ENCODE data around the gene VPS37B.

VPS37B gene

GRCh38 chr12:122886851-122887818 is 8.8 kb downstream of the VPS37B start (continued):
- TF ChIP-seq ZSCAN23 (tag by site-specific recombination; IDR thresholded peaks at IDR 0.05) (no peak), RBAK (tag by site-specific recombination; IDR thresholded peaks at IDR 0.05) (no peak), ZBTB7A (tag by site-specific recombination; IDR thresholded peaks at IDR 0.05; ENCODE audit: low read depth) (no peak), ZNF768 (tag by site-specific recombination; IDR thresholded peaks at IDR 0.05) (no peak), PRDM1 (tag by site-specific recombination; IDR thresholded peaks at IDR 0.05) (no peak), MYNN (tag by site-specific recombination; IDR thresholded peaks at IDR 0.05; ENCODE audit: borderline replicate concordance) (peak; percentile 72; the same call in 1 of the 2 replicates), ZBTB6 (tag by site-specific recombination; IDR thresholded peaks at IDR 0.05) (no peak), ZNF18 (tag by site-specific recombination; IDR thresholded peaks at IDR 0.05) (no peak), ZNF184 (tag by site-specific recombination; IDR thresholded peaks at IDR 0.05) (no peak), ZNF302 (tag by site-specific recombination; IDR thresholded peaks at IDR 0.05; ENCODE audit: low read depth) (no peak), ZNF121 (tag by site-specific recombination; IDR thresholded peaks at IDR 0.05) (no peak), ZNF488 (tag by site-specific recombination; IDR thresholded peaks at IDR 0.05) (no peak), ZNF664 (tag by site-specific recombination; IDR thresholded peaks at IDR 0.05) (no peak), ZNF404 (tag by site-specific recombination; IDR thresholded peaks at IDR 0.05) (no peak), ZNF544 (tag by site-specific recombination; IDR thresholded peaks at IDR 0.05) (no peak), ZNF37A (tag by site-specific recombination; IDR thresholded peaks at IDR 0.05) (no peak), KLF7 (tag by site-specific recombination; IDR thresholded peaks at IDR 0.05; ENCODE audit: borderline replicate concordance) (no peak), HOXC10 (CRISPR knock-in tag; IDR thresholded peaks at IDR 0.05) (no peak), ZNF514 (tag by site-specific recombination; IDR thresholded peaks at IDR 0.05) (no peak), ZNF146 (tag by site-specific recombination; IDR thresholded peaks at IDR 0.05) (no peak), PATZ1 (tag by site-specific recombination; IDR thresholded peaks at IDR 0.05) (peak; percentile 96), ZNF324 (tag by site-specific recombination; IDR thresholded peaks at IDR 0.05) (no peak), ZNF76 (tag by site-specific recombination; IDR thresholded peaks at IDR 0.05; ENCODE audit: borderline replicate concordance, low read depth) (no peak), KLF16 (tag by site-specific recombination; IDR thresholded peaks at IDR 0.05) (no peak), ZNF623 (tag by site-specific recombination; IDR thresholded peaks at IDR 0.05) (no peak), KLF10 (tag by site-specific recombination; IDR thresholded peaks at IDR 0.05) (no peak), ZNF558 (tag by site-specific recombination; IDR thresholded peaks at IDR 0.05) (no peak), GLI4 (tag by site-specific recombination; IDR thresholded peaks at IDR 0.05) (no peak), ZNF704 (tag by site-specific recombination; IDR thresholded peaks at IDR 0.05) (no peak), HIC1 (tag by site-specific recombination; IDR thresholded peaks at IDR 0.05) (no peak), ZNF138 (tag by site-specific recombination; IDR thresholded peaks at IDR 0.05; ENCODE audit: borderline replicate concordance) (no peak)

All from HEK293 (cell line).